GM21737 (cell line): ENCODE measurements around the gene TOP2B.

ENCODE experiments used
- ATAC-seq: cut with Tn5 transposase; IDR thresholded peaks from one replicate; pipeline ENCODE4 v1.9.1; 2021; ENCODE audit warnings: mild to moderate bottlenecking, moderate library complexity; ENCODE audit not compliant: unreplicated experiment

Gene TOP2B

GRCh38 chr3:25619382-25619781 lies 45.3 kb downstream of the TOP2B start:
- ATAC-seq = no peak

- no peak for ATAC-seq
These were observed 46.7 kb downstream of the TOP2B start for GRCh38 chr3:25618028-25618427.

- no peak for ATAC-seq
These were observed 53.5 kb downstream of the TOP2B start for GRCh38 chr3:25611193-25611592.

GRCh38 chr3:25610779-25611178 lies 53.9 kb downstream of the TOP2B start:
- no peak for ATAC-seq

- ATAC-seq = no peak
These were observed 54.5 kb downstream of the TOP2B start for GRCh38 chr3:25610167-25610566.

GRCh38 chr3:25604107-25604805 lies 60.5 kb downstream of the TOP2B start:
- ATAC-seq = no peak

- no peak for ATAC-seq
These were observed 61.0 kb downstream of the TOP2B start for GRCh38 chr3:25603703-25604102.

- no peak for ATAC-seq
These were observed 67.1 kb downstream of the TOP2B start for GRCh38 chr3:25597535-25598101.

GRCh38 chr3:25594007-25594502 lies 70.7 kb downstream of the TOP2B start:
- no peak for ATAC-seq

- ATAC-seq = no peak
These were observed 71.7 kb downstream of the TOP2B start for GRCh38 chr3:25593001-25593400.

- no peak for ATAC-seq
These were observed 72.2 kb downstream of the TOP2B start for GRCh38 chr3:25592510-25592968.

GRCh38 chr3:25589783-25590258 lies 74.9 kb downstream of the TOP2B start:
- ATAC-seq = no peak

GRCh38 chr3:25589104-25589782 lies 75.5 kb downstream of the TOP2B start:
- no peak for ATAC-seq

- ATAC-seq = no peak
These were observed 76.1 kb downstream of the TOP2B start for GRCh38 chr3:25588441-25589103.

- ATAC-seq = no peak
These were observed 76.7 kb downstream of the TOP2B start for GRCh38 chr3:25587975-25588374.

- ATAC-seq = no peak
These were observed 77.2 kb downstream of the TOP2B start for GRCh38 chr3:25587526-25587925.

- ATAC-seq = no peak
These were observed 77.6 kb downstream of the TOP2B start for GRCh38 chr3:25587094-25587493.

GRCh38 chr3:25586553-25586952 lies 78.2 kb downstream of the TOP2B start:
- ATAC-seq = no peak

GRCh38 chr3:25586167-25586505 lies 78.6 kb downstream of the TOP2B start:
- no peak for ATAC-seq

GRCh38 chr3:25585361-25586166 lies 79.1 kb downstream of the TOP2B start:
- no peak for ATAC-seq
